Measurements from ENCODE around the gene AKT3. TPM values are rescaled to one million over a fixed set of nuclear protein-coding genes. Genes with fewer than 3 reads are reported as not detected.

Gene AKT3
- total RNA-seq, 4 donors from 2014 or later: 51.7 to 84.1 (median 71.1) TPM

DNA sequence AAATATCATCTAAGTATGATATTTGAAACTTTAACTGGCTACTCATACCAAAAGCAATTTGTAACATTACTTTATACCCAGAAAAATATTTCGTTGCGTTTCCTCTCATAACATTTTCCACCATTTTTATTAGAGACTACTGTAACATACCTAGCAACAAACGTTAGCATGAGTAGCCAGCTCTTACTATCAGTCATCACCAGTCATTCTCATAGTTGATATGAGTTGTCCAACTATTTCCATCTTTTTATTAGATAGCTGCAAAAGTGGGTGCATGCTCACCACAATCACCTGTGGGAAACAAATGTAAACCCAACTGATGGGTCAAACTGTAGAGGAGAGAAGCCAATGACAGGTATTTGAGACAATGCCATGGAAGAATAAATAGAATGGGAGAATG is 114.6 kb downstream of the AKT3 start:
- Histone ChIP-seq H3K27me3 (no peaks in the 10 kb centered on the region), H3K4me3 (replicated peaks in 1 of 3) (no peak overlapping the region), H3K27ac (no peak overlapping the region), H3K36me3 (no peaks in the 10 kb centered on the region), H3K4me1 (peaks cover 12 to 15% of the 10 kb centered on the region in 2 donors), H3K9me3 (no peaks in the 10 kb centered on the region)
- 91 to 95% methylated on average over 3 of the region's 3 CpGs for WGBS, 2 donors
- no peak for DNase-seq
- intact Hi-C loops (cut with DNase I): loop anchor here (10.0 kb wide), 1 partner anchor 381 kb away; no protein-coding TSS in a partner anchor
- TF ChIP-seq CTCF (IDR thresholded peaks at IDR 0.05) (no peak), POLR2A (IDR thresholded peaks at IDR 0.05) (no peak)

DNA sequence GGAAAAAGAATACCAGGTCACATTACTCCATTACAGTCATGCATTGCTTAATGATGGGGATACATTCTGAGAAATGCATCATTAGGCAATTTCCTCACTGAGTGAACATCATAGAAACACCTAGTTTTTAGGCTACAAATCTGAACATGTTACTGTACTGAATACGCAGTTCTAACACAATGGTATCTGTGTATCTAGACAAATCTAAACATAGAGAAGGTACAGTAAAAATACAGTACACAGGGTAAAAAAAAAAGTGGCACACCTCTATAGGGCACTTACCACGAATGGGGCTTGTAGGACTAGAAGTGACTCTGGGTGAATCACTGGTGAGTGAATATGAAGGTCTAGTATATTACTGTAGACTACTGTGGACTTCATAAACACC is 115.7 kb downstream of the AKT3 start:
- Histone ChIP-seq H3K27me3 (no peaks in the 10 kb centered on the region), H3K36me3 (no peaks in the 10 kb centered on the region), H3K4me1 (peaks cover 3 to 5% of the 10 kb centered on the region in 2 donors), H3K4me3 (replicated peaks in 1 of 3) (no peak overlapping the region), H3K27ac (no peak overlapping the region), H3K9me3 (no peaks in the 10 kb centered on the region)
- intact Hi-C loops (cut with DNase I): loop anchor here (10.0 kb wide), 1 partner anchor 380 kb away; no protein-coding TSS in a partner anchor
- TF ChIP-seq POLR2A (IDR thresholded peaks at IDR 0.05): no peak
- TF ChIP-seq CTCF (IDR thresholded peaks at IDR 0.05): no peak
- DNase-seq: no peak
- WGBS, 2 donors: 50 to 59% methylated on average over 2 of the region's 2 CpGs

DNA sequence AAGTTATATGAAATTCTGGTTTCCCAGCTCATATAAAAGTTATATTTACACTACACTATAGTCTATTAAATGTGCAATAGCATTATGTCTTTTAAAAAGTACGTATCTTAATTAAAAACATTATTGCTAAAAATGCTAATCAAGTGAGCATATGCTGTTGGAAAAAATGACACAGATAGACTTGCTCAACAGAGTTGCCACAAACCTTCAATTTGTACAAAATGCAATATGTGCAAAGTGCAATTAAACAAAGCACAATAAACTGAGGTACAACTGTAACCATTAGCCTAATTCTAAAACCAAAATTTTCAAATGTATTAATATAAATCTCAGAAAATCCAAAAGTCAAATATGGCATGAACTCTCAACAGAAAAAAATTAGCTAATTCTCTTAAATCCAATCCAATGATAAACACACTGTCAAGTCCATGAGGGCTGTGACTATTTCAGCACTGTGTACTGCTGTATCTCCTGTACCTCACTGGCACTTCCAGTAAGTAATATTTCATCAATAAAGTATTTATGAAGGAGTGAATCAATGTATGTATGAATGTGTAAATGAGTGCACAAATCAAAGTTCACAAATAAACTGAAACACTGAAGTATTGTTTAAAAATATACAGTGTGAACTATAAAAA is 116.3 kb downstream of the AKT3 start:
- H3K9me3 ChIP-seq: no peaks in the 10 kb centered on the region
- intact Hi-C loops (cut with DNase I): loop anchor here (10.0 kb wide), 1 partner anchor 379 kb away; no protein-coding TSS in a partner anchor
- 93 to 96% methylated on average over 1 of the region's 1 CpG for WGBS, 2 donors
- TF ChIP-seq POLR2A (IDR thresholded peaks at IDR 0.05) (no peak), CTCF (IDR thresholded peaks at IDR 0.05) (no peak)
- H3K27ac ChIP-seq: no peak overlapping the region
- H3K27me3 ChIP-seq: no peaks in the 10 kb centered on the region
- H3K4me3 ChIP-seq (replicated peaks in 1 of 3): no peak overlapping the region
- peaks cover 3 to 5% of the 10 kb centered on the region in 2 donors for H3K4me1 ChIP-seq
- no peak for DNase-seq
- no peaks in the 10 kb centered on the region for H3K36me3 ChIP-seq

DNA sequence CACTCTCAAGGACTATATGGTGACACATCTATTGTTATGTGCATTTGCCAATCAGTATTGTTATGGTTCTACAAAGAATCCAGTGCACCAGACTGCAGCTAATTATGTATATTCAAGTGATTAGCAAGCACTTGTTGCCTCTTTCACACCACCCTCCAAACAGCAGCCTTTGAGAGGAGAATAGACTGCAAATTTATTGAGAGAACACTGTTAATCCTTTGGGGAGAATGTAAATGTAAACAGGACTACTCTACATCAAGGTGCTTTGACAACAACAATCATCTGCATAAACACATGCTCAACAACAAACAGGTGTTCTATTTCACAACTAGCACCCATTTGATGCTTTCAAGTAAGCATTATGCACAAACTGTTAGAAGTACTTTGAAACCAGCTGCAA is 117.4 kb downstream of the AKT3 start:
- Histone ChIP-seq H3K36me3 (no peaks in the 10 kb centered on the region), H3K4me1 (peaks cover 3 to 5% of the 10 kb centered on the region in 2 donors), H3K9me3 (no peaks in the 10 kb centered on the region), H3K27me3 (no peaks in the 10 kb centered on the region), H3K27ac (no peak overlapping the region), H3K4me3 (replicated peaks in 1 of 3) (no peak overlapping the region)
- DNase-seq: no peak
- TF ChIP-seq CTCF (IDR thresholded peaks at IDR 0.05) (no peak), POLR2A (IDR thresholded peaks at IDR 0.05) (no peak)
- intact Hi-C loops (cut with DNase I): loop anchor here (10.0 kb wide), 1 partner anchor 378 kb away; no protein-coding TSS in a partner anchor

DNA sequence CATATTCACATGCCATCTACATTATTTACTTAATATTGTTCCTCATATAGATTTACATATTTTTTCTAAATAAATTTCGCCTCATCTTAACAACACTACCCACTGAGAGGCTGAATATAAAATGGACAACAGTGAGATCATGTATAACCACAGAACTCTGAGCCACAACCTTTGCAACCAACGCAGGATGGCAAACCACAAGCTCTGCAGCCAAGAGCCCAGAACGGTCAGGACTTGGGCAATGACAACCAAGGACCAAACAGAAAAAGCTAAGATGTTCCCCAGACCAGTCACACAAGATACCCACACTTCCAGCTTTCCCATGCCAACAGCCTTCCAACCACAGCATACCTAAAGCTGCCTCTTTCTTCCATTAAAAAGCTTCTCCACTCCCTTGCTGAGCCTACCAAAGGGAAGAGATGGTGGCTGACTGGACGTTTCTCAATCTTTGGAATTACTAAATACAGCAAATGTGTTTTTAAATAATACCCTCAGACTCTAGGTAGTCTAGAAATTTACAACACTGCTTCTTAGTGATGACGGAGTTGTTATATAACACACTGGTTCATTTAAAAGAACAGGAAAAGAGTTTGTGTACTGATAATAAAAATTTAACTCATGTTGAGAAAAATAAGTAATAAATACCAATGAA is 117.9 kb downstream of the AKT3 start:
- intact Hi-C loops (cut with DNase I): loop anchor here (10.0 kb wide), 1 partner anchor 377 kb away; no protein-coding TSS in a partner anchor

More for the DNA sequence above, 117.9 kb downstream of the AKT3 start:
- Histone ChIP-seq H3K4me3 (replicated peaks in 1 of 3) (no peak overlapping the region), H3K27ac (no peak overlapping the region), H3K4me1 (peaks cover 3 to 5% of the 10 kb centered on the region in 2 donors), H3K27me3 (no peaks in the 10 kb centered on the region), H3K9me3 (no peaks in the 10 kb centered on the region), H3K36me3 (no peaks in the 10 kb centered on the region)
- 87 to 89% methylated on average over 5 of the region's 5 CpGs for WGBS, 2 donors
- DNase-seq: no peak
- TF ChIP-seq CTCF (IDR thresholded peaks at IDR 0.05) (no peak), POLR2A (IDR thresholded peaks at IDR 0.05) (no peak)

Measured in thyroid gland (tissue), 4 donors.